Endothelial cell of hepatic sinusoid (primary cell): ENCODE data around the gene C6orf141.
"Not testable (repeated sequence)": the region's sequence is repeated elsewhere in the genome, so short reads cannot be mapped to it uniquely, and the experiment has no call there.

Experiments used
- in situ Hi-C: cut with HindIII; loops from 2 replicates; pipeline ENCODE4 v1.10.0; 2017; ENCODE audit warnings: low sequenced_read_pairs

Gene C6orf141

DNA sequence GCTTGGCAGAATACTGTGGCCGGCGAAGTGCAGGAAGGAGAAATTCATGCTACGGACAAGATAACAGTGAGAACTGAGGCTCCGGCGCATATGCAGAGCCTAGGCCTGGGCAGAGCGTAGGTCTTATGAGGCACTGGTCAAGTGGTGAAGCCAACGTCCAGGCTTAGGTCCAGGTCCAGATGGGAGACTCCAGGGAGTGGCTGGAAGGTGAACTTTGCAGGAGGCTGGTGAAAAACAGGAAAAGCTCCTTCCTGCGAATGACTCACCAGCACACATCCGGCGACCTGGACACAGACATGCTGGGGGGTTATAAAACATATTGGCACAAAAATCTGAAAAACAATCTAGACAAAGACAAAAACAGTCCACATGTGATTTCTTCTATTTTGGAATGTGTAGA, 15.4 kb downstream of the C6orf141 start:
- in situ Hi-C loops = no loop called here

GRCh38 chr6:49570474-49571079, 20.1 kb downstream of the C6orf141 start:
- in situ Hi-C loops = no loop called here

DNA sequence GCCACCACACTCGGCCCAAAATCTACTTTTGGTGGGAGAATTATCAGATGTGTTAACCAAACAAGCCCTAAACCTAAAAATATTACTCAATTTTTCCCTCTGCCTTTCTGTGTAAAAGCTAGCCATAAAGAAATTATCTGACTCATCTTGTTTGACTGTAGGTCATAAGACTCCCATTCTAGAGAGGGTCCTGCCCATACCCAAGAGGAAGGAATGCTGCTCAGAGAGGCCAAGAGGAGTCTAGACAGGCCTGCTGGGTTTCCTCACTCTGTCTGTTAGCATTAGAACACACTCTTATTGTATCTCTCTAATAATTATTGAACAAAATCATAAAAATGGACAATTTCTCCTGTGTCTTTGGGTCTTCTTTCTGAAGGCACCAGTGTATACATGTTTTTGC, 26.1 kb downstream of the C6orf141 start:
- in situ Hi-C loops = no loop called here

- in situ Hi-C loops = no loop called here
Measured at GRCh38 chr6:49579649-49580048, 29.2 kb downstream of the C6orf141 start.

- in situ Hi-C loops = no loop called here
Measured at GRCh38 chr6:49582529-49582928, 32.1 kb downstream of the C6orf141 start.

DNA sequence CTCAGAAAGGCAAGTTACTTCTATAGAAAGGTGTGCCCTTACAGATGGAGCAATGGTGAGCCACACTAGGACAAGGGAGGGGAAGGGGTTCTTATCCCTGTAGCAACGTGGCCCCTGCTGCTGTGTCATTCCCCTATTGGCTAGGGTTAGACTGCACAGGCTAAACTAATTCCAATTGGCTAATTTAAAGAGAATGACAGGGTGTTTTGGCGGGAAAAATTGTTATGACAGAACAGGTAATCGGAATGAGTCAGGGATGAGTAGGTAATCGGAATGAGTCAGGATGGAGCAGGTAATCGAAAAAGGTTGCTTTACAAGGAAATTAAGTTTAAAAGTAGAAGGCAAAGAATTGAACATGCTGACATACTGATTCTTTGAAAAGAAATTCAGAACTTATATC, 36.8 kb downstream of the C6orf141 start:
- in situ Hi-C loops = not testable (repeated sequence)
